Measurements from ENCODE around the gene XYLT2. TPM values are rescaled to one million over a fixed set of nuclear protein-coding genes. Genes with fewer than 3 reads are reported as not detected.

The XYLT2 gene
- total and polyA plus RNA-seq, 2 of the 8 experiments (the other 6 are each of a cell fraction or from before 2014, with no cell fraction given): 28.0 to 29.9 TPM

GRCh38 chr17:50328363-50329325 lies 17.3 kb upstream of the XYLT2 start:
- H3K4me3 ChIP-seq (ENCODE audit: extremely low read depth in 1 of 4, insufficient read depth in 2 of 4, low read depth in 3 of 4, low read length in 4 of 4): no peak overlapping the region
- H3K4ac ChIP-seq (replicated peaks; ENCODE audit: insufficient read length, low read depth, low read length): no peak overlapping the region
- FAIRE-seq (no peak), DNase-seq (ENCODE audit: low read depth in 1 of 2, low spot score in 2 of 2) (no peak)
- H3K4me1 ChIP-seq (replicated peaks in 1 of 4; ENCODE audit: control insufficient read depth in 3 of 4, insufficient read depth in 4 of 4, low read length in 3 of 4): peaks cover 0 to 2% (median 0%) of the 10 kb centered on the region in 4 experiments; a peak in 1 of 7 replicates
- no peaks in the 10 kb centered on the region for H3K23me2 ChIP-seq (ENCODE audit: low read depth, low read length)
- H3K79me1 ChIP-seq (ENCODE audit: low read depth, low read length): no peaks in the 10 kb centered on the region
- no peaks in the 10 kb centered on the region for H3K27me3 ChIP-seq (replicated peaks in 1 of 4; ENCODE audit: control insufficient read depth in 3 of 4, extremely low read depth in 1 of 4, insufficient read depth in 3 of 4, low read length in 3 of 4)
- no peak overlapping the region for H2AFZ ChIP-seq (ENCODE audit: low read length)
- H4K91ac ChIP-seq (replicated peaks; ENCODE audit: insufficient read length, low read length): no peak overlapping the region
- no peak overlapping the region for H3K27ac ChIP-seq (ENCODE audit: low read depth, low read length)
- H2BK12ac ChIP-seq (ENCODE audit: low read depth, low read length): no peak overlapping the region
- no peak overlapping the region for H2BK15ac ChIP-seq (ENCODE audit: low read length)
- H4K5ac ChIP-seq (ENCODE audit: insufficient read length, low read depth, low read length): no peak overlapping the region
- ChIA-PET POLR2A (ENCODE audit: partially characterized antibody) (interaction anchor here (1.0 to 1.7 kb wide), 2 partner anchors 7 to 16 kb away, joined by 3 read pairs; no protein-coding TSS in a partner anchor), CTCF (ENCODE audit: partially characterized antibody) (interaction anchor here (0.7 to 5.3 kb wide), 6 partner anchors 17 to 160 kb away, joined by 3 to 26 read pairs (median 4); partner anchors contain the start of gene COL1A1)
- no peak overlapping the region for H2BK20ac ChIP-seq (ENCODE audit: low read length)
- no peak overlapping the region for H3K56ac ChIP-seq (replicated peaks; ENCODE audit: insufficient read length, low read depth, low read length)
- H2BK120ac ChIP-seq (replicated peaks; ENCODE audit: low read depth, low read length): no peak overlapping the region
- H3K4me2 ChIP-seq (ENCODE audit: insufficient read depth in 1 of 2, low read depth in 2 of 2, low read length in 2 of 2): no peak overlapping the region
- no peak overlapping the region for H3K14ac ChIP-seq (ENCODE audit: insufficient read length)
- no peak overlapping the region; a peak in 1 of 7 replicates for H3K9ac ChIP-seq (replicated peaks in 1 of 4; ENCODE audit: extremely low read depth in 1 of 4, low read depth in 3 of 4, low read length in 3 of 4)
- peak overlapping the region; percentile 63; the same call in 1 of the 2 replicates for H4K8ac ChIP-seq (ENCODE audit: extremely low read depth, insufficient read depth, low read length)
- H3K9me3 ChIP-seq (ENCODE audit: insufficient read depth in 2 of 2, low read depth in 1 of 2, low read length in 1 of 2): no peaks in the 10 kb centered on the region
- no peak overlapping the region for H3K18ac ChIP-seq (ENCODE audit: extremely low read depth, low read length)
- H3K36me3 ChIP-seq (ENCODE audit: control insufficient read depth in 2 of 4, insufficient read depth in 4 of 4, low read length in 3 of 4): no peaks in the 10 kb centered on the region
- no peak overlapping the region for H3K23ac ChIP-seq (ENCODE audit: insufficient read length)
- H4K20me1 ChIP-seq (replicated peaks in 1 of 2; ENCODE audit: control insufficient read depth in 1 of 2, insufficient read depth in 2 of 2, low read length in 2 of 2): no peaks in the 10 kb centered on the region
- no peaks in the 10 kb centered on the region for H3K79me2 ChIP-seq (ENCODE audit: control insufficient read depth in 1 of 2, insufficient read depth in 2 of 2, low read length in 2 of 2)
- no peak overlapping the region for H2AK5ac ChIP-seq (ENCODE audit: low read depth, low read length)
- H2BK5ac ChIP-seq (ENCODE audit: low read depth, low read length): no peak overlapping the region
- 92% methylated on average over 19 of the region's 21 CpGs; no CpG with 5 or more reads in 1 of the 2 experiments for WGBS, 2 experiments (ENCODE audit: extremely low coverage in 1 of 2, insufficient coverage in 1 of 2, insufficient read length in 1 of 2, insufficient replicate concordance in 2 of 2, low coverage in 1 of 2, low lambda C conversion rate in 2 of 2, missing lambda C conversion rate in 1 of 2)
- TF ChIP-seq BCL11A (IDR thresholded peaks at IDR 0.05; ENCODE audit: low read depth in 2 of 2, low read length in 2 of 2): no peak
- TF ChIP-seq BACH1 (IDR thresholded peaks at IDR 0.05; ENCODE audit: low read length): no peak
- no peak for TF ChIP-seq SP2 (IDR thresholded peaks at IDR 0.05; ENCODE audit: low read length)
- TF ChIP-seq USF2 (IDR thresholded peaks at IDR 0.05; ENCODE audit: low read length): no peak
- TF ChIP-seq NRF1 (IDR thresholded peaks at IDR 0.05; ENCODE audit: low read depth, low read length): no peak
- TF ChIP-seq CBX8 (IDR thresholded peaks at IDR 0.05; ENCODE audit: borderline replicate concordance, low read depth, low read length): no peak
- TF ChIP-seq SIRT6 (IDR thresholded peaks at IDR 0.05; ENCODE audit: low read length): no peak
- TF ChIP-seq POLR2A (IDR thresholded peaks at IDR 0.05; ENCODE audit: control extremely low read depth in 1 of 2, low read depth in 2 of 2, low read length in 2 of 2): no peak
- no peak for TF ChIP-seq CHD1 (IDR thresholded peaks at IDR 0.05; ENCODE audit: low read depth, low read length)
- no peak for TF ChIP-seq JUN (IDR thresholded peaks at IDR 0.05; ENCODE audit: low read depth, low read length)
- no peak for TF ChIP-seq SAP30 (IDR thresholded peaks at IDR 0.05; ENCODE audit: insufficient read depth, insufficient replicate concordance, low read length)
- no peak for TF ChIP-seq SP4 (IDR thresholded peaks at IDR 0.05; ENCODE audit: low read length)
